Neural progenitor cell (in vitro differentiated cells): ENCODE results near the gene MYO16. TPM values are rescaled to one million over a fixed set of nuclear protein-coding genes. Genes with fewer than 3 reads are reported as not detected.

Source experiments
- DNase-seq: peaks from one replicate; pipeline ENCODE4 v3.0.0-alpha.2; 2016; ENCODE audit warnings: low spot score
- H2AFZ ChIP-seq: fragments of 200-600 bp; sonication (generic); replicated peaks from 2 replicates; pipeline ENCODE4 v1.6.1; 2016; ENCODE audit warnings: antibody characterized with exemption
- H3F3A ChIP-seq: fragments of 200-600 bp; sonication (generic); 2 replicates; pipeline ENCODE4 v1.6.1; 2016; ENCODE audit warnings: antibody characterized with exemption, low read depth
- H3K27ac ChIP-seq: fragments of 200-600 bp; sonication (generic); 2 replicates; pipeline ENCODE4 v1.5.1; 2016; ENCODE audit warnings: mild to moderate bottlenecking
- H3K27me3 ChIP-seq: fragments of 200-600 bp; sonication (generic); 2 replicates; pipeline ENCODE4 v1.6.1; 2016; ENCODE audit warnings: mild to moderate bottlenecking, moderate library complexity
- H3K36me3 ChIP-seq: fragments of 200-600 bp; sonication (generic); 2 replicates; pipeline ENCODE4 v1.5.1; 2016
- H3K4me1 ChIP-seq: fragments of 200-600 bp; sonication (generic); 2 replicates; pipeline ENCODE4 v1.6.1; 2016; ENCODE audit warnings: mixed run types
- H3K4me2 ChIP-seq: fragments of 200-600 bp; sonication (generic); 2 replicates; pipeline ENCODE4 v1.6.1; 2016
- H3K4me3 ChIP-seq: fragments of 200-600 bp; sonication (generic); 2 replicates; pipeline ENCODE4 v1.5.1; 2016
- H3K79me2 ChIP-seq: fragments of 200-600 bp; sonication (generic); 2 replicates; pipeline ENCODE4 v1.6.1; 2016; ENCODE audit warnings: low read depth
- H3K9ac ChIP-seq: fragments of 200-600 bp; sonication (generic); 2 replicates; pipeline ENCODE4 v1.6.1; 2016
- H3K9me3 ChIP-seq: fragments of 200-600 bp; sonication (generic); 2 replicates; pipeline ENCODE4 v1.5.1; 2016; ENCODE audit warnings: low read depth
- H4K20me1 ChIP-seq: fragments of 200-600 bp; sonication (generic); 2 replicates; pipeline ENCODE4 v1.6.1; 2016; ENCODE audit warnings: low read depth
- H3K27ac Mint-ChIP-seq: 3 replicates; pipeline ENCODE4 v1.8.0; 2021; ENCODE audit warnings: mixed read lengths
- H3K27me3 Mint-ChIP-seq: 2 replicates; pipeline ENCODE4 v1.8.0; 2022; ENCODE audit warnings: low read depth, mild to moderate bottlenecking, inconsistent platforms, moderate library complexity, mixed read lengths; ENCODE audit not compliant: insufficient read depth
- H3K36me3 Mint-ChIP-seq: 3 replicates; pipeline ENCODE4 v1.8.0; 2021; ENCODE audit warnings: mixed read lengths
- H3K4me1 Mint-ChIP-seq: 3 replicates; pipeline ENCODE4 v1.8.0; 2021; ENCODE audit warnings: mixed read lengths
- H3K4me3 Mint-ChIP-seq: 3 replicates; pipeline ENCODE4 v1.8.0; 2021; ENCODE audit warnings: mild to moderate bottlenecking, moderate library complexity, mixed read lengths
- H3K9me3 Mint-ChIP-seq: 3 replicates; pipeline ENCODE4 v1.8.0; 2020; ENCODE audit warnings: mixed read lengths
- CTCF ChIP-seq: fragments of 200-600 bp; sonication (generic); IDR thresholded peaks from 2 replicates; pipeline ENCODE4 v1.5.1; 2017; ENCODE audit warnings: antibody characterized with exemption, mild to moderate bottlenecking
- EZH2 ChIP-seq: fragments of 200-600 bp; sonication (generic); IDR thresholded peaks from 2 replicates; pipeline ENCODE4 v1.6.1; 2017; ENCODE audit warnings: antibody characterized with exemption, mild to moderate bottlenecking, moderate library complexity
- EZH2phosphoT487 ChIP-seq: fragments of 200-600 bp; sonication (generic); IDR thresholded peaks from 2 replicates; pipeline ENCODE4 v1.6.1; 2017; ENCODE audit warnings: antibody characterized with exemption
- total RNA-seq: library from RNA; depleted of rRNA; stranded (reverse); fragments of >200 nt; gene quantifications from 2 replicates; pipeline ENCODE4 v1.2.3, GENCODE V29; 2015; ENCODE audit warnings: low replicate concordance

Gene MYO16
- total RNA-seq, 1 donor from 2014 or later: 0.41 TPM

- Mint-ChIP-seq H3K9me3 (peaks cover 8% of the 10 kb centered on the region), H3K36me3 (no peaks in the 10 kb centered on the region), H3K27ac (no peak overlapping the region), H3K27me3 (peaks cover 2% of the 10 kb centered on the region), H3K4me3 (no peak overlapping the region), H3K4me1 (no peaks in the 10 kb centered on the region)
- no peaks in the 10 kb centered on the region for H3K4me1 ChIP-seq
- no peak overlapping the region for H3K9ac ChIP-seq
- H3K79me2 ChIP-seq: no peaks in the 10 kb centered on the region
- no peak for TF ChIP-seq EZH2phosphoT487
- TF ChIP-seq EZH2: no peak
- no peak for TF ChIP-seq CTCF
- no peaks in the 10 kb centered on the region for H3K9me3 ChIP-seq
- H2AFZ ChIP-seq: no peak overlapping the region
- no peak overlapping the region for H3K27ac ChIP-seq
- DNase-seq: no peak
- H3K36me3 ChIP-seq: no peaks in the 10 kb centered on the region
- no peak overlapping the region for H3K4me3 ChIP-seq
- H3K27me3 ChIP-seq: no peaks in the 10 kb centered on the region
- H4K20me1 ChIP-seq: no peaks in the 10 kb centered on the region
- H3F3A ChIP-seq: no peaks in the 10 kb centered on the region
- H3K4me2 ChIP-seq: no peak overlapping the region
These were observed 16.0 kb downstream of the MYO16 start for GRCh38 chr13:108645376-108645775.

- TF ChIP-seq EZH2phosphoT487 (no peak), CTCF (no peak), EZH2 (no peak)
- no peak overlapping the region for H3K4me2 ChIP-seq
- H3K4me1 Mint-ChIP-seq: no peaks in the 10 kb centered on the region
These were observed 20.9 kb downstream of the MYO16 start for GRCh38 chr13:108650271-108650670.

GRCh38 chr13:108656742-108657141 lies 27.3 kb downstream of the MYO16 start:
- Histone ChIP-seq H4K20me1 (no peaks in the 10 kb centered on the region), H3K36me3 (no peaks in the 10 kb centered on the region), H3K4me2 (no peak overlapping the region), H3K9ac (no peak overlapping the region), H3K9me3 (no peaks in the 10 kb centered on the region), H3K79me2 (no peaks in the 10 kb centered on the region), H3K4me1 (no peaks in the 10 kb centered on the region), H3K27ac (no peak overlapping the region), H3K27me3 (no peaks in the 10 kb centered on the region), H3K4me3 (no peak overlapping the region), H3F3A (no peaks in the 10 kb centered on the region), H2AFZ (no peak overlapping the region)
- no peak for TF ChIP-seq EZH2phosphoT487
- no peak for TF ChIP-seq EZH2
- no peak for TF ChIP-seq CTCF
- H3K27ac Mint-ChIP-seq: no peak overlapping the region
- no peaks in the 10 kb centered on the region for H3K36me3 Mint-ChIP-seq
- H3K27me3 Mint-ChIP-seq: no peaks in the 10 kb centered on the region
- H3K9me3 Mint-ChIP-seq: no peaks in the 10 kb centered on the region
- H3K4me3 Mint-ChIP-seq: no peak overlapping the region
- H3K4me1 Mint-ChIP-seq: no peaks in the 10 kb centered on the region
- DNase-seq: no peak

More at GRCh38 chr13:108650271-108650670, 20.9 kb downstream of the MYO16 start:
- H2AFZ ChIP-seq: no peak overlapping the region
- H3K4me3 ChIP-seq: no peak overlapping the region
- Mint-ChIP-seq H3K27me3 (peaks cover 2% of the 10 kb centered on the region), H3K27ac (no peak overlapping the region), H3K4me3 (no peak overlapping the region), H3K36me3 (no peaks in the 10 kb centered on the region), H3K9me3 (peaks cover 5% of the 10 kb centered on the region)
- H3K9me3 ChIP-seq: no peaks in the 10 kb centered on the region
- H3F3A ChIP-seq: no peaks in the 10 kb centered on the region
- no peaks in the 10 kb centered on the region for H3K36me3 ChIP-seq
- no peaks in the 10 kb centered on the region for H3K4me1 ChIP-seq
- no peak for DNase-seq
- no peaks in the 10 kb centered on the region for H3K27me3 ChIP-seq
- H4K20me1 ChIP-seq: no peaks in the 10 kb centered on the region
- H3K27ac ChIP-seq: no peak overlapping the region
- H3K79me2 ChIP-seq: no peaks in the 10 kb centered on the region
- H3K9ac ChIP-seq: no peak overlapping the region
